Measurements from ENCODE around the gene CDC42.
A peak's percentile ranks its signal among the peaks of the same experiment; 100 is the strongest.

Gene CDC42

DNA sequence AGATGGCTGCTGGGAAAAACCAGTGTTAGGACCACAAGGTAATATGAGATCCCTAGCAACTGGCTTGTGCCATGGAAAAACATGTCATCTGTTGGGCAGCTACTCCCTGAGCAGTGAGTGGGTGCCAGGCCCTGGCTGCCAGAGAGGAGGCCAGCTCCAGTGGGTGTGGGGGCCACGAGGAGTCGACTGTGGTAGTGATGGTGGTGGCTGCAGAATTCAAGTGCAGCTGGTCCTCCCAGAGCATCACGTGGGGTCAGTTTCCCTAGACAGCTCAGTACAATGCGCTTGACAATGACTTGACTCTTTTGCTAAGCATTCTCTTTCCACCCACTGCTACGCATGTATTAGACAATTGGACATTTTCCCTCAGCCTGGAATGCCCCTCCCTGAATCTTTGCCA is 14.5 kb upstream of the CDC42 start:
- DNase-seq: no peak

DNA sequence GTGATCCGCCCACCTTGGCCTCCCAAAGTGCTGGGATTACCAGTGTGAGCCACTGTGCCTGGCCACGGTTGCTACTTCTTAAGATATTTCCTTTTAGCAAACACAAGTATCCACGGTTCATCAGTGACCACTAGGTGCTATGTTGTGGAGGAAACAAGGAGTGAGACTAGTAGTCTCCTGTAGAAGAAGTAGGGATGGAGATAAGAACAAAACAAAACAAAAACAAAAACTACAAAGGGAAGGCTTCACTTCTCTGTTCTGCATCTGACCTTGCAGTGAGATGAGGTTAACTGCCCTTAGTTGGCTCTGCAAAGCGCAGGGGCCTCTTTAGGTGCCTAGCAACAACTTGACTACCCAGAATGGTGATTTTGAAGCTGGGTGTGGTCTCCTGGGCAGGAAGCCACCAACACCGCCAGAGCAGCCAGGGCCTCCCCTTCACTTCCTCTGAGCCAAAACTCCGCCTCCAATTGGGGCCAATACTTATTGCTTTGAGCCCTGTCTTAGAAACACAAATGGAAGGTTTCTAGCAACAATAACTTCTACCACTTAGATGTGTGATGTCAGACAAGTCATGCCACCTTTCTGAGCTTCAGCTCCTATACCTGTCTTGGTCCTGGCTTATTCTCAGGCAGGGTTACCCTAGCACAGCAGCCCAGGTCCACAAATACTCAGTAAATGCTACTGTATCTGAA is 12.8 kb upstream of the CDC42 start:
- peak; percentile 73 for DNase-seq

DNA sequence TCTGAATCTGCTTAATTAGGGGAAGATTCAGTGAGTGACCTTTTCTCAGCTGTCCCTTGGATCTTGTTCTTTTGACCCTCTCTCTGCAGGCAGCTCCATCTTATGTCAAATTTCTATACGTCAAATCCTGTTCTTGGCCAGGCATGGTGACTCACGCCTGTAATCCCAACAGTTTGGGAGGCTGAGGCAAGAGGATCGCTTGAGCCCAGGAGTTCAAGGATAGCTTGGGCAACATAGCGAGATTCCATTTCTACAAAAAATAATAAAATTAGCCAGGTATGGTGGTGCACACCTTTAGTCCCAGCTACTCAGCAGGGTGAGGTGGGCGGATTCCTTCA is 12.3 kb upstream of the CDC42 start:
- no peak for DNase-seq

DNA sequence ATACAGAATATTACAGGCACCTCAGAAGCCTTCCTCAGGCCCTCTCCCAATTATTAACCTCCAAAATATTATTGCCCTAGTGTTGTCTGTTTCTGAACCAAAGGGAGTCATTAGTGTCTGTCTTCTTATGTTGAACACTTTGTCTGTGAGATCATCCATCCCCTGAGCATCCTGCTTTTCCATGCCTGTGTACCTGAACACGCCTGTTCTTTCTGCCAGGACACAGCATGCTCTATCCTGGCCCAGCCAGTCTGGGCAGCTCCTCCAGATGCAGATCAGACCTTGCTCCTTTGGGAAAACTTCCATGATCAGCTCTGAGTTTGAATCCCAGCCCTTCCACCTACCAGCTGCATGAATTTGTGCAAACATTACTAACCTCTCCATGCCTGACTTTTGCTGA is 11.0 kb upstream of the CDC42 start:
- DNase-seq: no peak

DNA sequence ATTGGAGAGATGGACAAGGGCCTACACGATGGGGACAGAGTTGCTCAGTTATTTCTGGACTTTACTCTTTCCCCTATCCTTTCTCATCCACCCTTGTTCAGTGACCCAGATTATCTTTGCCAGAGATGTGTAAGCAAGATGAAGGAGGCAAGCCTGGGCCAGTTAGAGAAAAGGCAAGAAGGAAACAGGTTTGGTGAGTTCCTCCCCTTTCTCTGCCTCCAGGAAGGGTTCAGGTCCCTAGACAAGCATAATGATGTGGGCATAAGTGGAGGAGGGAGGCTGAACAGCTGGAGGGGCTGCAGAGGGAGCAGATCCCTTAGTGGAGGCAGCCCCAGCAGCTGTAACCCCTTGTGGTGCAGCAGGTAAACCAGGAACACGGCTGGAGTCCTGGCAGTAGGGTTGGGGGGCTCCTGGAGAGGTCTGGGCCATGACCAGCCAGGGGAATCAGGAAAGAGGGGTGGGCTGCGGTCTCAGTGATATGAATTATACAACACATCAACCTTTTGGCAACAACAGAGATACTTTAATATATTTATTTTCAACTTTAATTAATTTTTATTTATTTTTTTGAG is 9.2 kb upstream of the CDC42 start:
- no peak for DNase-seq

DNA sequence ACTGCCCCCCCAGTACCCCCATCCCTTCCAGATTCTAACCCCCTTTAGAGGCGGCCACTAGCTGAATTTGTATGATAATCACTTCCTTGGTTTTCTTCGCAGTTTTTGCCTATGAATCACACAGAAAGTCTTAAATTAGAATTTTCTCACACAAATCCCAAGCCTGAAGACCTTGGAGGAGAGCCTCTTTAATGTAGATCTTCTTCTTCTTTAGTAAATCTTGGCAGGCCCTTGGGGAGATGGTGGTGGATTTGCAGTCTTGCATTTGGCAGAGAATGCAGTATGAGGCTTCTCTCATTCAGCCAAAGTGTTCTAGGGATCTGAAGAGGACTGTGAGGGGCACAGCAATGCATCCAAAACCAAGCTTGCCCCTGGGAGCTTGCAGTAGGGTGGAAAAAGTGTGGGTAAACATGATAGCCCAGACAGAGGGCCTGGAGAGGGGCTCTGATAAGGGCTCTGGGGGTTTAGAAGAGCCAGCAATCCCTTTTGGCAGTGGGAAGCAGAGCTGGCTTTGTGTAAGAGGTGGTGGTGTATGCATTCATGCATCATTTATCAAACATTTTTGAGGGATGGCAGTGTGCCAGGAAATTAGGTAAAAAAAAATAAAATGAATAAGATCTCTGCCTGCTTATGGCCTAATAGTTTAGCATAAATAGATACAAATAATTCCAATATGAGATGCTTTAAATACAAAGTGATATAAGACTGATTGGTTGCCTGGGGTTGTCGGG is 7.7 kb upstream of the CDC42 start:
- DNase-seq: no peak

DNA sequence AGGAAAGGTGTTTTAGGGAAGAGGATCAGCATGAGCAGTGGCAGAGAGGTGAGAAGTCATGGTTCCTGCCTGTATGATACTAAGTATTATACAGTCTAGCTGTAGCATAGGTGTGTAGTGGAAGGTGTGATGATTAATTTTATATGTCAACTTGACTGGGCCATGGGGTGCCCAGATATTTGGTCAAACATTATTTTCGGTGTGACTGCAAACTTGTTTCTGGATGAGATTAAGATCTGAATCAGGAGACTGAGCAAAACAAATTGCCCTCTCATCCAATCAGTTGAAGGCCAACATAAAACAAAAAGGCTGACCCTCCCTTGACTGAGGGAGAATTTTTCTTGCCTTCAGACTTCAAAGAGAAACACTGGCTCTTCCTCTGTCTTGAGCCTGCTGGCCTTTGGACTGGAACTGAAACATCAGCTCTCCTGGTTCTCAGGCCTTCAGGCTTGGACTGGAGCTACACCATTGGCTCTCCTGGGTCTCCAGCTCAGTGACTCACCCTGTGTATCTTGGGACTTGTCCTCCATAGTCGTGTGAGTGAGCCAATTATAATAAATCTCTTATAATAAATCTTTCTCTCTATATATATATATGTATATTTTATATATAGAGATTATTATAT is 6.8 kb upstream of the CDC42 start:
- DNase-seq: no peak

DNA sequence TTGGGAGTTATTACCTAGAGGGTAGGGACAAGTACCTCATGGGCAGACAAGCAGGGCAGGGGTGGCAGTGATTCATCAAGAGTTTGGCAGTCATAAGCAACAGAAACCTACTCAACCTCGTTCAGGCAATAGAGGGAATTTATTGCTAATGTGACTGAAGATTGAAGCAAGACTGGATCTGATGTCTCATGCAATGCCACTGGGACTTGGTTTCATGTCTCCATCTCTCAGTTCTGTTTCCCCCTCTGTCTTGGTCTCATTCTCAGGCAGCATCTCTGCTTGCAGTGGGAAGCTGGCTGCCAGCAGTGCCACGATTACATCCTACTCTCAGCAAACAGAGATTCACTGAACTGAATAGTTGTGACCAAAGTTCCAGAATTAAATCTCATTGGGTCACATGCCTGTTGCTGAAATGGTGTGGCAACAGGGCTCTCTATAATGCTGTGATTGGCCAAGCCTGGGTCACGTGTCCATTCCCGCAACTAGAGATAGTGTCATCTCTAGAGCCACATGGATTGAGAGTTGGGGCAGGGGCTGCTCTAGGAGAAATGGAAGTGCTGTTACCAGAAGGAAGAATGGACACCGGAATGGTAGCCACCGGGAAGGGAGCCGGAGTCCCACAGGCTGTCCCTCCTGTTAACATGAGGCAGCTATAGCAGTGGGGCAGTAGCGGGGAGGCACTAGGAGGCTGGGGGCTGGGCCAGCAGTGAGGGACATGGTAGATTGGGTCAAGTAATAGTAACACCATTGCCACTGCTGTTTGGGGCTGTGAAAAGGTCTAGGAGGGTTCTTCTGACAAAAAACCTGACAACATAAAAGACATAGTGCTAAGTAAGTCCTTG is 3.9 kb upstream of the CDC42 start:
- peak; percentile 36 for DNase-seq

DNA sequence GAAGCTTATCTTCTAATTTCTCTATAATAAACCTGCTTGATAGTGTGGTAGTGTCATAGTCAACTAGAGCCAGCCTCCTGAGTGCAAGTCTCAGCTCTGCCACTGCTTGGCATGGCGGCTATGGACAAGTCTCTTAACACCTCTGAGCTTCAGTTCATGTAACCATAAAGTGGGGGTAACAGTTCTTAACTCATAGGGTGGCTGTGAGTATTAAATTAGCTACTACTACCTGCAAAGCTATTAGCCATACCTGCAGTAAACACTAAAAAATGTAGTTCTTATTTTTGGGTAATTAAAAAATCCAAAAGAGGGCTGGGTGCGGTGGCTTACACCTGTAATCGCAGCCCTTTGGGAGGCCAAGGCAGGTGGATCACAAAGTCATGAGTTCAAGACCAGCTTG is 2.2 kb upstream of the CDC42 start:
- no peak for DNase-seq

DNA sequence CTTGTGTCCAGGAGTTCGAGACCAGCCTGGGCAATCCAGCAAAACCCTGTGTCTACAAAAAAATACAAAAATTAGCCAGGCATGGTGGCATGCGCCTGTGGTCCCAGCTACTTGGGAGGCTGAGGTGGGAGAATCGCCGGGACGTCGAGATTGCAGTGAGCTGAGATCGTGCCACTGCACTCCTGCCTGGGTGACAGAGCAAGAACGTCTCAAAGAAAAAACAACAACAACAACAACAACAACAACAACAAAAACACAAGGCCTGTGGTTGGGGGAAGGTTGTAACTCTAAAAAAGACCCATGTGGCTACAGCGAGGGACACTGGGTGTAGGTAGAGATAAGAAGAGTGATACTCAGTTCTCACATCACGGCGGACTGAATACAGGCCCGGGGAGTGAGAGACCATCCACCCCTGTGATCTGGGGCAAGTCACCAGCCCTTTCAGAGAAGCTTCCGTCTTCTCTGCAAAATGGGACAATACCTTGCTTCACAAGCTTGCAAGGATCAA is 848 bp upstream of the CDC42 start:
- DNase-seq: no peak

DNA sequence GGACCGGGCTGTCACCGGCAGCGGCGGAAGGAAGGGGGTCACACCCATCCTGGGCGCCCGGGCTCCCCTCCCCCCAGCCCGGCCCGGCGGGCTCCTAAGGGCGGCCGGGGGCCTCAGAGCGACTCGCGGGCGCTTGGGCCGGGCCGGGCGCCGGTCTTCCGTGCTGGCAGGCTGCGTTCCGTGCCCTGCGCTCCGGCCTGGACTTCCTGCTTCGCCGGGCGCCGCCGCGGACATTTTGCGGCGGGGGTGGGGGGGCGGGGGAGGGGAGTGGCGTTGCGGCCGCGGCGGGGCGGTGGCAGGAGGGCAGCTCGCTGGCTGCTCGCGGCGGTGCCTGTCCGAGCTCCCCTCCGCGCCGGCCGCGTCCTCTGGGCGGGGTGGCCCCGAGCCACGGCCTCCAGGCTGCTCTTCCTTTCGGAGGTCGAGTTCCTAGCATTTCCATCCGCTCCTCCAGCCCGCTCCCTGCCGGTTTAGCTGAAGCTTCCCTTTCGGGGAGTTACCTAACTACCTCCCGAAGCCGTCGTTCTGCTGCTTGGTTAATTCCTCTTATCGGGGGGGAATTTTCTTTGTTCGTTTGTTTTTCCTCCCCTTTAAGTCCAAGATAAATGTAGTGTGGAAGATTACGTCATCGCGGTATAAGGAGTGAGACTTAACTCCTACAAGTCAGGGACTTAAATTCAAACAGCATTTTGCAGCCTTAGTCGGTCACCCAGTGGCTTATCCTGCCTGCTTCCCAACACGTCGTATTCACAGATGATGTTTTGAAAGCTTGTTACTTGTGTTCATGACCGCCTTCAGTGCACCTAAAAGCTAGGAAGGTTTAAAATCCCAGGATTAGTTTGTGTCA is 730 bp downstream of the CDC42 start:
- peak; percentile 35 for DNase-seq

DNA sequence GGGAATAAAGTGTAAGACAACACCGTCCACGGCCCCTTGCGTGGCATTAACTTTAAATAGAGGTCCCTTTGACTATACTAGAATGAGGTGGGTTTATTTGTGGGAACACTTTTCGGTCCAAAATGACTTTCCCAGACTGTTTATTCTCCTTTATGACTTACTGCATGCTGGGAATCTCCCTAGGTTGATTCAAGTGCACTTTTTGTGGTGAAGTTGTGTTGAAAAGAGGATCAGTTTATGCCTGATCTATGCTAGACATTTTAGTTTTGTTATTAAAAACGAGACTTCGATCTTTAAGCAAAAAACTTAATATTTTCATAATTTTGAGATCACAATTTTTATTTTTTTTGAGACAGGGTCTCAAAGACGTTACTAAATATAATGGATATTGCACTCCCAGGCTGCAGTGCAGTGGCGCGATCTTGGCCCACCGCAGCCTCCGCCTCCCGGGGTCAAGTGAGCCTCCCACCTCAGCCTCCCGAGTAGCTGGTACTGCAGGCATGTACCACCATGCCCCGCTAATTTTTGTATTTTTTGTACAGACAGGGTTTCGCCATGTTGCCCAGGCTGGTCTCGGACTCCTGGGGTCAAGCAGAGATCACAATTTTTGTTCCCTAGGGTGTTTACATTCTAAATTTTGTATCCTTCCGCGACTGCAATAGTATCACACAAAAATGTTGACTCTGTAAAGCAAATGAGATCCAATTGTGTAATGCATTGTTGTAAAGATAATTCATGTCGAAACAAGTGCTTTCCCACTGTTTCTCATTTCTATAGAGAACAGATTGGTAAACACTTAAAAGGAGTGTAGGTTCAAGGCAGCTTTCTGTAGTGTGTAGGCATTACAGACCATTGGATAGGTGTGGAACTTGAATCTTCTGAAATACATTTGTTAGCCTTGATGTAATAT is 1.6 kb downstream of the CDC42 start:
- no peak for DNase-seq

DNA sequence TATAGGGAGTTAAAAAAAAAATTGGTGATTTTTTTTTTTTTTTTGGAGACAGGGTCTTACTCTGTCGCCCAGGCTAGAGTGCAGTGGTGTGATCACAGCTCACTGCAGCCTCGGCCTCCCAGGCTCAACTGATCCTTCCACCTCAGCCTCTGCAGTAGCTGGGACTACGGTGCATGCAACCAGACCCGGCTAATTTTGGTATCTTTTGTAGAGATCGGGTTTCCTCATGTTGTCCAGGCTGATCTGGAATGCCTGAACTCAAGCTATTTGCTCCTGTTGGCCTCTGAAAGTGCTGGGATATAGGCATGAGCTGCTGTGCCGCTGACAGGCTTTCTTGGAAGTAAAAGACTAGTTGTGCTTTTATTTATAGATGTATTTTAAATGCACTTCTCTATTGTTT is 3.0 kb downstream of the CDC42 start:
- DNase-seq: no peak

DNA sequence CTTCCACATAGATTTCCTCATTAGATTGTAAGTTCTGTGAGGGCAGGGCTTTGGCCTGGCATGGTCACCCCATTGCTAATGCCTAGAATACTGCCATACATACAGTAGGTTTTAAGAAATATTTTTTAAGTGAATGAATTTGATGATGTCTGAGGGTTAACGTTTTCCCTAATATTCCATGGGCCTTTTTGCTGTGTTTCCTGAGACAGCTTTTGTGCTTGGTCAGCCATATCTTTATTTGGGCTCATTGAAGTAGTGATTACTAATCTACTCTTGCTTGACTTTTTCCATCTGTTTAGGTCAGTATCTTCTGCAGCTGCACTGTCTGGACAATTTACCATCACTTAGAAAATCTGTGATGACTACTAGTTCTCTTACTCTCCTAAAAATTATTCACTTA is 3.5 kb downstream of the CDC42 start:
- no peak for DNase-seq

DNA sequence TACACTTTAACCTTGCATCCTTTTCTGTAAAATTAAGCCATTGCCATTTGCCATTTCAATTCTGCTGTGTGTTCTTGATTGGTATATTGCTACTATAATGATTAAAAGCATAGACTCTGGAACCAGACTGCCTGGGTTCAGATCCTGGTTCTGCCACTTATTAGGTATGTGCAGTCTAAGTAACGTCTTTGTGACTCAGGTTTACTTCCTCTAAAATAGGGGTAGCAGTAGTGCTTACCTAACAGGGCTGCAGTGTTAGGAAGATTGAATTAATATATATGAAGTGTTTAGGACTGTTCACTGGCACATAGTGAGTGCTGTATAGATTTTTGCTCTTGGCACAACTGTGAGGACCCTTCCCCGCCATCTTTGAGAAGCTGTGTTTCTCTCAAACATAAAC is 4.4 kb downstream of the CDC42 start:
- DNase-seq: no peak

DNA sequence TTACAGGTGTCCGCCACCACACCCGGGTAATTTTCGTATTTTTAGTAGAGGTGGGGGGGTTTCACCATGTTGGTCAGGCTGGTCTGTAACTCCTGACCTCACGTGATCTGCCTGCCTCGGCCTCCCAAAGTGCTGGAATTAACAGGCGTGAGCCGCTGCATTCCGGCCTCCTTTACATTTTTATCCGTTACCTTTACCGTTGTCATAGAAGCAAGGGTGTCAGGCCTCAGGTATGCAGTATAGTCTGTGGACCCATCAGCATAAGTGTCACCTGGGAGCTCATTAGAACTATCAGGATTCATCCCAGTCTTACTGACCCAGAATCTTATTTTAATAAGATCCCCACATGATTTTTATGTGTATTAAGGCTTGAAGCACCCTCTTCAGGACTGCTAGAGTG is 5.4 kb downstream of the CDC42 start:
- DNase-seq: no peak

DNA sequence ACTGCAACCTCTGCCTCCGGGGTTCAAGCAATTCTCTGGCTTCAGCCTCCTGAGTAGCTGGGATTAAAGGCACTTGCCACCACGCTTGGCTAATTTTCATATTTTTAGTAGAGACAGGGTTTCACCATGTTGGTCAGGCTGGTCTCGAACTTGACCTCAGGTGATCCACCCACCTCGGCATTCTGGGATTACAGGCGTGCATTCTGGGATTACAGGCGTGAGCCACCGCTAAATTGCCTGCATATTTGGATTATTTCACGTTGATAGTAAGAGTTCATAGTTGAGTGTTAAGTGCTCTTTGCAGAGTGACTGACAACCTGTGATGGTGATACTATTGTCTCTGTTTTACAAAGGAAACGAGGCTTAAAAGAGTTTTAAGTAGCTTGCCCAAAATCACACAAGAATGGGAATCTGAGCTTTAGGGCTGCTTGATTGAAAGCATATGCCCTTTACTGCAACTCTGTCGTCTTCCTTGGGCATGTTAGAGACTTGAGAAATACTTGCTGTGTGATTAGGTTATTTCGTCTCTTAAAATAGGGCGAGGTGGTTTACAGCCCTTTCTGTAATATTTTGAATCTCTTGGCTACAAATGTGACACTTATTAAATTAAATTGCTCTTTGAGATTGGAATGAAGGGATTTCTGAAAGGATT is 12.4 kb downstream of the CDC42 start:
- DNase-seq: no peak

DNA sequence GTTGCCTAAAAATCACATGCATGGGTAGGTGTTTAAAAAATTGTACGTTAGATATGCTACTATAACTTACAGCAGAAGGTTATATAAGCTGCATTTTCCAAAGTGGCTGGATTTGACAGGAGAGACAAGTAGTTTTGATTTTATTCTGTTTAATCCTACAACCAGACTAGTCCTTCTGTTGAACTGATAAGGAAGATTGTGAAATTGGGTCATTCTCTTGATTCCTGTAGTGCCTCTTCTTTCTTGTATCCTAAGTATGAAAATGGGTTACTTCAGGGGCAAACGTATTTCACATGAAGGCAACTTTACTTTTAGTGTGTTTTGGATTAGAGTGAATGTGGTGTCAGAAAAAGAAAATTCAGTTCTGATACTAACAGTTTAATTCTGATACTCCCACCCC is 19.0 kb downstream of the CDC42 start:
- no peak for DNase-seq

DNA sequence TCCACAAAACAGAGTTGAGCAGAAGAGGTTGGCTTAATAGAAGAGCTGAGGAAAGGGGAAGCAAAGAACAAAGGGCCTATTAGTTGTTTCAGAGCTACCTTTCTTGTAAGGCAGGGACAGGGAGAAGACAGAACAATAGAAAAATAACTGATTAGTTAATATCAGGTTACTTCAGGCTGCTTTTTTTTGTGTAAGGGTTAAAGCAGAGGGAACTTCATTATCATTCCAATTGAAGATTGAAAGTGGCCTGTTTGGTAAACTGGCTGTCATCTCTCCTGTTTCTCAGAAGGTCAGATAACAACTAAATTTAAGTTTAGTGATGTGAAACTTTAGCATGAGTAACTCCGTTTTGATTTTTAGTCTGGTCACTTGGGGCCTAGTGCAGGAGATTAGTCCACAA is 22.3 kb downstream of the CDC42 start:
- no peak for DNase-seq

DNA sequence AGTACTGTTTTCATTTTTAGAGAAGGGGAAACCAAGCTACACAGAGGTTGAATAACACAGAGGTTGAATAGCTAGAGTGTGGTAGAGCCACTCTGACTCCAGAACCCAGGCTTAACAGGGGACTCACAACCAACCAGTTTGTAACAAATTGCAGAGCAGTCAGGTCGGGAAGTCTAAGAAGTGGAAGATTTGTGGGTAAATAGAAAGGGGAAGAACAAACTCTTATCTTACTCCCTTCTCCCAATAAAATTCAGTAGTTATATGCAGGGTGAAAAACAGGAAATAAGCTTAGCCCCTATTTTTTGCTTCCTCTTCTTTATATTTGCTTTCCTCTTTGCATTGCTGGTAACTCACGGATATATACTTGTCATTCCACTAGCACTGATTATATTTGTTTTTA is 23.2 kb downstream of the CDC42 start:
- no peak for DNase-seq

All from stimulated activated CD4-positive, alpha-beta T cell treated with anti-CD3 and anti-CD28 coated beads, Interleukin-4, amount 100 ng/mL, for 1 hour (primary cell).